Heart right ventricle (tissue), 16 donors: ENCODE measurements around the gene CCNB2. TPM values are rescaled to one million over a fixed set of nuclear protein-coding genes. Genes with fewer than 3 reads are reported as not detected.

Experiments
- ATAC-seq, 8 donors: fragments of 200-7000 bp; cut with Tn5 transposase; one replicate each; pipeline ENCODE4 v1.9.1; 2020; ENCODE audit warnings: mild to moderate bottlenecking in 8 of 8, moderate library complexity in 8 of 8, moderate number of reproducible peaks in 1 of 8
- DNase-seq, 2 donors: peaks; one replicate each; pipeline ENCODE4 v3.0.0-alpha.2; 2020
- H3K27ac ChIP-seq, 10 donors: fragments of 200-600 bp; sonication (generic) in 2 of 10; one replicate each; pipeline versions ENCODE4 v1.5.0 to v1.8.0; 2020 to 2022; ENCODE audit warnings: mild to moderate bottlenecking in 3 of 10
- H3K27me3 ChIP-seq, 7 donors: fragments of 200-600 bp; one replicate each; pipeline ENCODE4 v1.8.0; 2021 to 2022; ENCODE audit warnings: mild to moderate bottlenecking in 2 of 7
- H3K36me3 ChIP-seq, 9 donors: fragments of 200-600 bp; sonication (generic) in 1 of 9; one replicate each; pipeline versions ENCODE4 v1.5.0 to v1.8.0; 2020 to 2022; ENCODE audit warnings: mild to moderate bottlenecking in 2 of 9
- H3K4me1 ChIP-seq, 9 donors: fragments of 200-600 bp; sonication (generic) in 1 of 9; one replicate each; pipeline versions ENCODE4 v1.5.0 to v1.8.0; 2020 to 2022; ENCODE audit warnings: mild to moderate bottlenecking in 4 of 9
- H3K4me3 ChIP-seq, 10 donors: fragments of 200-600 bp; sonication (generic) in 2 of 10; one replicate each; pipeline versions ENCODE4 v1.5.0 to v1.8.0; 2020 to 2022; ENCODE audit warnings: mild to moderate bottlenecking in 7 of 10, moderate library complexity in 2 of 10
- H3K9me3 ChIP-seq, 11 donors: fragments of 200-600 bp in 10 of 11; sonication (generic) in 2 of 11; one replicate each; pipeline versions ENCODE4 v1.5.0 to v1.8.0; 2013 to 2022; ENCODE audit warnings: mild to moderate bottlenecking in 2 of 11, control low read depth in 1 of 11, moderate library complexity in 1 of 11
- CTCF ChIP-seq, 9 donors: fragments of 200-600 bp; sonication (generic) in 2 of 9; IDR thresholded peaks; one replicate each; pipeline versions ENCODE4 v1.5.0 to v1.8.0; 2021 to 2022; ENCODE audit warnings: antibody characterized with exemption in 9 of 9, mild to moderate bottlenecking in 5 of 9, moderate library complexity in 1 of 9
- WGBS, 2 donors: extraction: QIAGEN DNeasy Blood & Tissue Kit; methylation state at CpG; one replicate each; pipeline ENCODE4 v1.1.7; 2013; ENCODE audit warnings: inconsistent platforms in 1 of 2; 5-methylcytosine and 5-hydroxymethylcytosine counted together
- intact Hi-C, 10 donors: fragments of 100-400 bp; cut with DNase I; formaldehyde crosslinking; loops; one replicate each; pipeline versions ENCODE4 v1.11.1 to v1.14.2; 2022
- polyA plus RNA-seq, 2 donors: library from polyadenylated mRNA; stranded (reverse); fragments of 200-250 nt; gene quantifications; one replicate each; pipeline ENCODE4 v1.2.3, GENCODE V29; 2013
- total RNA-seq, 10 donors: library from RNA; stranded (reverse); fragmentation: NEBNext Ultra II Directional in 3 of 10; extraction: Animal tissue kit (Norgen Biotek cat#: 25700) in 3 of 10; gene quantifications; one replicate each; pipeline versions ENCODE4 v1.2.1 to v1.2.4, GENCODE V29; 2021 to 2023
- donor health status: Arrhythmogenic right ventricular cardiomyopathy.
- donor health status: ischemic (EF 13 %, LVEDD 7.1; RV severe dilation, severe dysfunction).
- donor health status: healthy with polysubstance abuse.
- donor health status: DM: no; HTN: yes; CAD: no.
- donor health status: DM: no; HTN: no; CAD: no.
- donor health status: ischemic (EF 25% LVEDD 6.9; RV normal size, moderate dysfunction).
- donor health status: ischemic (EF 25% LVEDD 5.7; RV mildly dilated, moderate dysfunction).
- donor health status: healthy.
- donor health status: DM: yes; HTN: yes; CAD: no.
- donor health status: Ischemic cardiomyopathy.
- donor health status: ischemic (EF 35%, LVEDD 5.7; RV mildly dilated, moderate dysfunction).
- donor health status: nonischemic (EF 11% LVEDD 7.7; RV severe dilation, severe dysfunction).
- donor health status: DM: yes; HTN: yes; CAD: no.
- donor health status: PGD.
- donor health status: ischemic (EF 29% LVEDD 5.4; RV normal size, mild dysfunction).
- donor health status: nonischemic (EF 23%, LVEDD 6.1; RV moderate dilation, normal function).

Gene CCNB2
- total and polyA plus RNA-seq, 12 donors = 0.16 to 5.9 (median 0.47) TPM; not detected in 2

GRCh38 chr15:59147666-59148065 lies 42.7 kb downstream of the CCNB2 start:
- 95 to 97% methylated on average over 5 of the region's 5 CpGs for WGBS, 2 donors

DNA sequence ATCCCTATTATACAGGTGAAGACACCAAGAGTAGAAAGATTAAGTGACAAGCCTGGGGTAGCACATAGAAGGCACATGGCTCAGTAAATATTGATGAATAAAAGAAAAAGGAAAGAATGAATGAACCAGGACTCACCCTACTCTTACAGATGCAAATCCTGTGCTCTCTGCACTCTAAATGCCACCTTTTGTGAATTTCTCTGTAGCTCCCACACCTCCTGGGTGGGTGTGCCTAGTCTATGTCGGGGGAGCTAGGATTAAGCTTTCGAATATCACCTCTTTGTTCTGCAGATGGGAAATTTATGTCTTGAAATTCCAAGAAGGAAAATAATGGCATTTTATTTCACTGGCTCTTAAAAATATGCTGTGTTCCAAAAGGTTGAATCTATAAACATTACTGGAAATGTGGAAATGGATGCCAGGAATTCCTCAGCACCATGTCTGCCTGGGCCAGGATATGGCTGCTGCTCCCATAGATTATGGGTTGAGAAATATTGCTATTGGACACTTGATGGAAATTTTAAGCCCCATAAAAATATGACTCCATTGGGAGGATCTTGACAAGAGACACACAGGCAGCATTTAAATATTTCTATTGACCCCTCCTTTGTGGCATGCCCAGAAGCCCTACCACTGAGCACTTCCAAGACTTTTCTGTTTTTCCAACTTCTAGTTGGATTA lies 43.3 kb downstream of the CCNB2 start:
- H3K27me3 ChIP-seq = no peaks in the 10 kb centered on the region
- DNase-seq (no peak), ATAC-seq (no peak)
- no peaks in the 10 kb centered on the region for H3K9me3 ChIP-seq
- no peak for TF ChIP-seq CTCF (IDR thresholded peaks at IDR 0.05)
- intact Hi-C loops = no loop called here
- no peak overlapping the region for H3K4me3 ChIP-seq
- 86 to 91% methylated on average over 2 of the region's 2 CpGs for WGBS, 2 donors
- H3K36me3 ChIP-seq = peaks cover 0 to 100% (median 17%) of the 10 kb centered on the region in 9 donors
- H3K27ac ChIP-seq = no peak overlapping the region
- peaks cover 0 to 4% (median 0%) of the 10 kb centered on the region in 9 donors for H3K4me1 ChIP-seq

More at GRCh38 chr15:59147666-59148065, 42.7 kb downstream of the CCNB2 start:
- Histone ChIP-seq H3K27ac (no peak overlapping the region), H3K36me3 (peaks cover 0 to 100% (median 11%) of the 10 kb centered on the region in 9 donors), H3K4me1 (peaks cover 0 to 4% (median 0%) of the 10 kb centered on the region in 9 donors), H3K9me3 (no peaks in the 10 kb centered on the region), H3K27me3 (no peaks in the 10 kb centered on the region), H3K4me3 (no peak overlapping the region)
- ATAC-seq = no peak
- no peak for DNase-seq
- no peak for TF ChIP-seq CTCF (IDR thresholded peaks at IDR 0.05)
- intact Hi-C loops = no loop called here

DNA sequence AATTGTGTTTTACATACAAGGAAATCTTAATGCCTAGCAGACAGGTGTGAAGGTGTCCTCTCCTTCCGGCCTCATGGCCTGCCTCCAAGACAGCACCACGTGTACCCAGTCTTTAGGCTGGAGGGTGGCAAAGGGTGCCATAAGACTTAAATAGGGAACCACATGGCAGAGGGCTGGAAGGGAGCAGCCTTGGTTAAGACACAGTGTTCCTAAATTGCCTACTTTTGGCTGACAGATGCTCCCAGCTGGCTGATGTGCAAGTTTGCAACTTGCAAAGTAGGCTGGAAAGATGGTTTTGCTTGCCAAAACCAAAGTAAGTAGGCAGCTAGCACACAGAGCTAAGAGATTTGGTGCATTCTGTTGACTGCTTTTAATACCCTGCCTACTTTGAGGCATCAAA lies 45.2 kb downstream of the CCNB2 start:
- Histone ChIP-seq H3K4me3 (no peak overlapping the region), H3K27me3 (no peaks in the 10 kb centered on the region), H3K36me3 (peaks cover 0 to 100% (median 28%) of the 10 kb centered on the region in 9 donors), H3K27ac (no peak overlapping the region), H3K4me1 (peaks cover 0 to 4% (median 0%) of the 10 kb centered on the region in 9 donors), H3K9me3 (no peaks in the 10 kb centered on the region)
- no peak for ATAC-seq
- TF ChIP-seq CTCF (IDR thresholded peaks at IDR 0.05) = no peak
- intact Hi-C loops = loop anchor here in 1 of 10 donors (10.0 kb wide), 1 partner anchor 165 kb away; the partner anchor contains the start of gene RNF111
- DNase-seq = no peak
- 79 to 81% methylated on average over 2 of the region's 2 CpGs for WGBS, 2 donors

DNA sequence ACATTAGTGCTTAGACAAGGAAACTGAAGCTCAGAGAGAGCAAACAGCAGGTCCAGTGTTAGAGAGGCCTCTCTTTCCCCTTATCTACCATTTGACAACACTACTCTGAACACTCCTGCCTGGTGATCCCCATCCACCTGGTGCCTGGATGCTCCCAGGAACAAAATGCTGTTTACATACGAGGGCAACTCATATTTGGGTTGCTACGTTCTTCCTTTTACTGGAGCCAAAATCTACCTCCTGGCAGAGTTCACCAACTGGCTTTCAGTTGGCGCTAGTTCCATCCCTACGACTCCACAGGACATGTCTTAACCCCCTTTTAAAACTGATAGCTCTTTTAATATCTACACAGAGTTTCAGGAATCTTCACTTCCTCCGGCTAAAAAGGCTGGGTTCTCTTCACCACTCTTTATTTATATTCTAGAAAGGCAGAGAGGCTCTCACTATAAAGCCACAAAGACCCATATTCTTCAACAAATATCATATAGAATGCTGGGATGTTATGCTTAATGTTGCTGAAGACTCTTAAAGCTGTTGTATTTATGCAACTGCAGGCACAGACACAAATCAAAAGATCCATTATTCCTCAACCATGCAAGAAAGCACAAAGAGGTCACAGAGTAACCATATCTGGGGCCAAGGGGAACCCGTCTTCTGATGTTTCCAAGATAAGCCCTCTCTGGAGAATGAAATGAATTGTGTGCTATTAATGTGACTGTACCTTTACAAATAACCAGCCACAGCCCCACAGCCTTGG lies 47.9 kb downstream of the CCNB2 start:
- no peak for ATAC-seq
- H3K4me1 ChIP-seq = peaks cover 0 to 4% (median 0%) of the 10 kb centered on the region in 9 donors
- H3K36me3 ChIP-seq = peaks cover 0 to 100% (median 35%) of the 10 kb centered on the region in 9 donors
- no peak overlapping the region for H3K27ac ChIP-seq
- no peak overlapping the region for H3K4me3 ChIP-seq
- 95% methylated on average over 6 of the region's 6 CpGs for WGBS, 2 donors
- TF ChIP-seq CTCF (IDR thresholded peaks at IDR 0.05) = no peak
- no peaks in the 10 kb centered on the region for H3K9me3 ChIP-seq
- intact Hi-C loops = loop anchor here in 1 of 10 donors (10.0 kb wide), 1 partner anchor 168 kb away; the partner anchor contains the start of gene RNF111
- no peaks in the 10 kb centered on the region for H3K27me3 ChIP-seq
- no peak for DNase-seq
